H9 (cell line): ENCODE results near the gene RACGAP1. TPM values are rescaled to one million over a fixed set of nuclear protein-coding genes. Genes with fewer than 3 reads are reported as not detected.
A peak's percentile ranks its signal among the peaks of the same experiment; 100 is the strongest.

Source experiments
- DNase-seq: peaks from one replicate; pipeline ENCODE4 v3.0.0-alpha.2; 2017
- H2AFZ ChIP-seq: one replicate; pipeline ENCODE4 v1.6.1; 2013; ENCODE audit warnings: mild to moderate bottlenecking, low read length, control low read depth, moderate library complexity
- H2AK5ac ChIP-seq: 2 replicates; pipeline ENCODE4 v1.6.1; 2013; ENCODE audit warnings: low read length, control low read depth, mixed read lengths; ENCODE audit not compliant: insufficient read length
- H2BK120ac ChIP-seq: one replicate; pipeline ENCODE4 v1.6.1; 2013; ENCODE audit warnings: low read depth, mild to moderate bottlenecking, low read length, control low read depth, inconsistent platforms; ENCODE audit not compliant: poor library complexity, severe bottlenecking
- H2BK12ac ChIP-seq: 2 replicates; pipeline ENCODE4 v1.6.1; 2013; ENCODE audit warnings: low read length, control low read depth, mixed read lengths, low read depth; ENCODE audit not compliant: insufficient read length
- H2BK15ac ChIP-seq: 2 replicates; pipeline ENCODE4 v1.6.1; 2013; ENCODE audit warnings: low read depth, low read length, control low read depth
- H2BK20ac ChIP-seq: one replicate; pipeline ENCODE4 v1.6.1; 2013; ENCODE audit warnings: low read depth, mild to moderate bottlenecking, low read length, control low read depth, inconsistent platforms; ENCODE audit not compliant: poor library complexity, severe bottlenecking
- H2BK5ac ChIP-seq: 2 replicates; pipeline ENCODE4 v1.6.1; 2013; ENCODE audit warnings: low read length, control low read depth, mixed read lengths; ENCODE audit not compliant: insufficient read length
- H3K14ac ChIP-seq: 2 replicates; pipeline ENCODE4 v1.6.1; 2013; ENCODE audit warnings: low read length, control low read depth; ENCODE audit not compliant: insufficient read depth
- H3K18ac ChIP-seq: 2 replicates; pipeline ENCODE4 v1.6.1; 2013; ENCODE audit warnings: low read depth, mild to moderate bottlenecking, mixed read lengths, low read length, control low read depth; ENCODE audit not compliant: insufficient read length
- H3K23ac ChIP-seq: 2 replicates; pipeline ENCODE4 v1.6.1; 2013; ENCODE audit warnings: low read length, control low read depth, mixed read lengths, low read depth; ENCODE audit not compliant: insufficient read length
- H3K23me2 ChIP-seq: 2 replicates; pipeline ENCODE4 v1.6.1; 2013; ENCODE audit warnings: low read depth, mild to moderate bottlenecking, mixed read lengths, low read length, control low read depth; ENCODE audit not compliant: insufficient read length, poor library complexity, severe bottlenecking
- H3K27ac ChIP-seq: 2 replicates; pipeline ENCODE4 v1.5.1; 2013; ENCODE audit warnings: low read length, control low read depth, mixed read lengths, low read depth; ENCODE audit not compliant: insufficient read length
- H3K27me3 ChIP-seq: 2 replicates; pipeline ENCODE4 v1.6.1; 2013; ENCODE audit warnings: low read length, control low read depth, inconsistent platforms; ENCODE audit not compliant: insufficient read depth
- H3K4ac ChIP-seq: 2 replicates; pipeline ENCODE4 v1.6.1; 2013; ENCODE audit warnings: low read depth, mild to moderate bottlenecking, control low read depth, inconsistent platforms, low read length, moderate library complexity
- H3K4me1 ChIP-seq: 2 replicates; pipeline ENCODE4 v1.6.1; 2013; ENCODE audit warnings: low read length, control low read depth, inconsistent platforms; ENCODE audit not compliant: insufficient read depth
- H3K4me2 ChIP-seq: 2 replicates; pipeline ENCODE4 v1.6.1; 2013; ENCODE audit warnings: low read length, control low read depth, mixed read lengths; ENCODE audit not compliant: insufficient read length, insufficient read depth
- H3K56ac ChIP-seq: 2 replicates; pipeline ENCODE4 v1.6.1; 2013; ENCODE audit warnings: low read depth, mild to moderate bottlenecking, mixed read lengths, low read length, control low read depth; ENCODE audit not compliant: insufficient read length
- H3K79me1 ChIP-seq: 2 replicates; pipeline ENCODE4 v1.6.1; 2013; ENCODE audit warnings: low read depth, mild to moderate bottlenecking, moderate library complexity, low read length, control low read depth, inconsistent platforms; ENCODE audit not compliant: insufficient read depth, poor library complexity, severe bottlenecking
- H3K79me2 ChIP-seq: 2 replicates; pipeline ENCODE4 v1.6.1; 2013; ENCODE audit warnings: low read length, control low read depth, inconsistent platforms; ENCODE audit not compliant: insufficient read depth
- H3K9ac ChIP-seq: 2 replicates; pipeline ENCODE4 v1.6.1; 2013; ENCODE audit warnings: low read length, control low read depth, mixed read lengths; ENCODE audit not compliant: insufficient read length; ENCODE audit errors: extremely low read depth
- H3K9me3 ChIP-seq: one replicate; pipeline ENCODE4 v1.6.1; 2013; ENCODE audit warnings: low read depth, low read length, inconsistent platforms; ENCODE audit not compliant: control insufficient read depth
- H3T11ph ChIP-seq: one replicate; pipeline ENCODE4 v1.6.1; 2013; ENCODE audit warnings: mild to moderate bottlenecking, low read length, control low read depth, inconsistent platforms
- H4K20me1 ChIP-seq: one replicate; pipeline ENCODE4 v1.6.1; 2013; ENCODE audit not compliant: control insufficient read depth, insufficient read length, insufficient read depth
- H4K5ac ChIP-seq: 2 replicates; pipeline ENCODE4 v1.6.1; 2013; ENCODE audit warnings: low read depth, mild to moderate bottlenecking, mixed read lengths, low read length, control low read depth; ENCODE audit not compliant: insufficient read length
- H4K8ac ChIP-seq: replicated peaks from 2 replicates; pipeline ENCODE4 v1.6.1; 2013; ENCODE audit warnings: low read length, control low read depth, mixed read lengths, low read depth; ENCODE audit not compliant: insufficient read length
- H4K91ac ChIP-seq: 2 replicates; pipeline ENCODE4 v1.6.1; 2013; ENCODE audit warnings: low read depth, mild to moderate bottlenecking, moderate library complexity, mixed read lengths, low read length, control low read depth; ENCODE audit not compliant: insufficient read length
- H3K27ac Mint-ChIP-seq, 3 experiments: 2 replicates in 2 of 3; 3 replicates in 1 of 3; pipeline ENCODE4 v1.8.0; 2020 to 2021; ENCODE audit warnings: mixed read lengths in 3 of 3, mild to moderate bottlenecking in 1 of 3, moderate library complexity in 1 of 3
- H3K27me3 Mint-ChIP-seq: 2 replicates; pipeline ENCODE4 v1.8.0; 2021; ENCODE audit warnings: low read depth, mild to moderate bottlenecking, moderate library complexity, mixed read lengths
- H3K36me3 Mint-ChIP-seq, 3 experiments: 2 replicates in 2 of 3; 3 replicates in 1 of 3; pipeline ENCODE4 v1.8.0; 2020 to 2021; ENCODE audit warnings: low read depth in 3 of 3, mixed read lengths in 3 of 3; ENCODE audit not compliant: insufficient read depth in 1 of 3
- H3K4me1 Mint-ChIP-seq, 2 experiments: 2 replicates each; pipeline ENCODE4 v1.8.0; 2020; ENCODE audit warnings: mixed read lengths in 2 of 2
- H3K4me3 Mint-ChIP-seq, 2 experiments: 2 replicates in 1 of 2; 3 replicates in 1 of 2; pipeline ENCODE4 v1.8.0; 2020 to 2021; ENCODE audit warnings: mild to moderate bottlenecking in 2 of 2, mixed read lengths in 2 of 2, moderate library complexity in 1 of 2
- H3K9me3 Mint-ChIP-seq, 2 experiments: 2 replicates in 1 of 2; 3 replicates in 1 of 2; pipeline ENCODE4 v1.8.0; 2020; ENCODE audit warnings: mild to moderate bottlenecking in 2 of 2, mixed read lengths in 2 of 2, moderate library complexity in 1 of 2
- CTCF ChIP-seq: fragments of 200-600 bp; sonication (generic); conservative IDR thresholded peaks from 3 replicates; pipeline ENCODE4 v1.8.0; 2021; ENCODE audit warnings: antibody characterized with exemption, mild to moderate bottlenecking
- WGBS: extraction: QIAGEN DNeasy Blood & Tissue Kit; methylation state at CpG from one replicate; pipeline ENCODE4 v1.1.7; 2013; ENCODE audit warnings: missing lambda C conversion rate, low lambda C conversion rate, mixed read lengths; ENCODE audit not compliant: insufficient read length; ENCODE audit errors: extremely low coverage; 5-methylcytosine and 5-hydroxymethylcytosine counted together
- total RNA-seq: library from RNA; stranded (reverse); gene quantifications from 2 replicates; pipeline ENCODE4 v1.2.1, GENCODE V29; 2021

Gene RACGAP1
- total RNA-seq, 1 experiment from 2014 or later, result 64.8 TPM

- no peaks in the 10 kb centered on the region; a peak in 1 of 5 replicates for H3K9me3 Mint-ChIP-seq
- H3K4me3 Mint-ChIP-seq, result no peak overlapping the region
- no peak for DNase-seq
- no peak for TF ChIP-seq CTCF
- 0 out of 7 replicates have a peak overlapping the region, but pooled peaks of 1 of the 3 experiments have one; percentile 41 for H3K27ac Mint-ChIP-seq
- H3K4me1 Mint-ChIP-seq, result peaks cover 26 to 27% of the 10 kb centered on the region in 2 experiments
- Histone ChIP-seq H3K56ac (no peak overlapping the region), H3K79me2 (peaks cover 18% of the 10 kb centered on the region; the same call in 1 of the 2 replicates), H4K8ac (no peak overlapping the region), H4K20me1 (no peaks in the 10 kb centered on the region), H3T11ph (no peak overlapping the region), H2BK20ac (no peak overlapping the region), H2BK15ac (no peak overlapping the region), H3K4ac (no peak overlapping the region), H4K5ac (no peak overlapping the region), H2BK5ac (no peak overlapping the region), H3K23me2 (no peaks in the 10 kb centered on the region), H3K9me3 (no peaks in the 10 kb centered on the region), H3K23ac (no peak overlapping the region), H3K4me2 (no peak overlapping the region), H3K18ac (no peak overlapping the region), H3K9ac (no peak overlapping the region), H2AFZ (no peak overlapping the region), H3K27ac (no peak overlapping the region), H2BK12ac (no peak overlapping the region), H2AK5ac (no peak overlapping the region), H3K27me3 (no peaks in the 10 kb centered on the region), H3K14ac (no peak overlapping the region), H3K79me1 (peaks cover 8% of the 10 kb centered on the region), H4K91ac (no peak overlapping the region), H2BK120ac (no peak overlapping the region), H3K4me1 (peaks cover 2% of the 10 kb centered on the region; the same call in 1 of the 2 replicates)
- no peaks in the 10 kb centered on the region for H3K27me3 Mint-ChIP-seq
- H3K36me3 Mint-ChIP-seq, result peaks cover 1 to 6% (median 5%) of the 10 kb centered on the region in 3 experiments; a peak in 4 of 7 replicates
- no CpG with 5 or more reads among the region's 4 CpGs for WGBS
Observed at GRCh38 chr12:50021031-50021430, 4.3 kb downstream of the RACGAP1 start.
